HL-60 (cell line): ENCODE data around the gene SLC25A26.

Experiments used
- GABPA ChIP-seq: IDR thresholded peaks from 2 replicates; pipeline ENCODE4 v1.6.1; 2012; ENCODE audit warnings: low read depth
- POLR2AphosphoS5 ChIP-seq: IDR thresholded peaks from 2 replicates; pipeline ENCODE4 v1.6.1; 2012; ENCODE audit warnings: low read depth
- SPI1 ChIP-seq: IDR thresholded peaks from 2 replicates; pipeline ENCODE4 v1.6.1; 2012; ENCODE audit warnings: low read depth, mild to moderate bottlenecking, borderline replicate concordance
- TF ChIP-seq, protein P1 (sequence below): IDR thresholded peaks from one replicate; pipeline ENCODE4 v1.5.1; 2011; ENCODE audit warnings: low read length, control low read depth, inconsistent platforms; ENCODE audit not compliant: insufficient read depth
- TF ChIP-seq, protein P2 (sequence below): IDR thresholded peaks from 2 replicates; pipeline ENCODE4 v1.6.1; 2012; ENCODE audit warnings: low read depth; ENCODE audit not compliant: insufficient replicate concordance

DNA sequence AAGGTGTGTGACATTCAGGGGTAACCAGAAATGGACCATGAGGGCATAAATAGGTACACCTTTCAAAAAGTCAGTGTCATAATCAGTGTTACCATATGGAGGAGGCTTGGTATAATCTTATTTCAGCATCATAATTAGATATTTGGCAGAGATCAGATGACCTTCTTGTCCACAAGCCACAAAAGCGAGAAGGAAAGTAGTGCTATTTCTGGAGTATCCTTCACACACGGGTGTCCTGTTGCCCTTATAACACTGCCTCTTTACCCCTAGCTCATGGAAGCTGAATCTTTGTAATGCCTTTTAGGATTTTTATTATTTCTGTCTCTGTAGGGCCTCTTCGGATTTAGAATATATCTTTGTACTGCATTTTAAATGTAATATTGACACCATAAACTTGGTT lies 147.2 kb downstream of the SLC25A26 start:
- TF ChIP-seq, protein P1, sequence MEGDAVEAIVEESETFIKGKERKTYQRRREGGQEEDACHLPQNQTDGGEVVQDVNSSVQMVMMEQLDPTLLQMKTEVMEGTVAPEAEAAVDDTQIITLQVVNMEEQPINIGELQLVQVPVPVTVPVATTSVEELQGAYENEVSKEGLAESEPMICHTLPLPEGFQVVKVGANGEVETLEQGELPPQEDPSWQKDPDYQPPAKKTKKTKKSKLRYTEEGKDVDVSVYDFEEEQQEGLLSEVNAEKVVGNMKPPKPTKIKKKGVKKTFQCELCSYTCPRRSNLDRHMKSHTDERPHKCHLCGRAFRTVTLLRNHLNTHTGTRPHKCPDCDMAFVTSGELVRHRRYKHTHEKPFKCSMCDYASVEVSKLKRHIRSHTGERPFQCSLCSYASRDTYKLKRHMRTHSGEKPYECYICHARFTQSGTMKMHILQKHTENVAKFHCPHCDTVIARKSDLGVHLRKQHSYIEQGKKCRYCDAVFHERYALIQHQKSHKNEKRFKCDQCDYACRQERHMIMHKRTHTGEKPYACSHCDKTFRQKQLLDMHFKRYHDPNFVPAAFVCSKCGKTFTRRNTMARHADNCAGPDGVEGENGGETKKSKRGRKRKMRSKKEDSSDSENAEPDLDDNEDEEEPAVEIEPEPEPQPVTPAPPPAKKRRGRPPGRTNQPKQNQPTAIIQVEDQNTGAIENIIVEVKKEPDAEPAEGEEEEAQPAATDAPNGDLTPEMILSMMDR: no peak
- TF ChIP-seq SPI1: no peak
- TF ChIP-seq GABPA: no peak
- no peak for TF ChIP-seq POLR2AphosphoS5
- TF ChIP-seq, protein P2, sequence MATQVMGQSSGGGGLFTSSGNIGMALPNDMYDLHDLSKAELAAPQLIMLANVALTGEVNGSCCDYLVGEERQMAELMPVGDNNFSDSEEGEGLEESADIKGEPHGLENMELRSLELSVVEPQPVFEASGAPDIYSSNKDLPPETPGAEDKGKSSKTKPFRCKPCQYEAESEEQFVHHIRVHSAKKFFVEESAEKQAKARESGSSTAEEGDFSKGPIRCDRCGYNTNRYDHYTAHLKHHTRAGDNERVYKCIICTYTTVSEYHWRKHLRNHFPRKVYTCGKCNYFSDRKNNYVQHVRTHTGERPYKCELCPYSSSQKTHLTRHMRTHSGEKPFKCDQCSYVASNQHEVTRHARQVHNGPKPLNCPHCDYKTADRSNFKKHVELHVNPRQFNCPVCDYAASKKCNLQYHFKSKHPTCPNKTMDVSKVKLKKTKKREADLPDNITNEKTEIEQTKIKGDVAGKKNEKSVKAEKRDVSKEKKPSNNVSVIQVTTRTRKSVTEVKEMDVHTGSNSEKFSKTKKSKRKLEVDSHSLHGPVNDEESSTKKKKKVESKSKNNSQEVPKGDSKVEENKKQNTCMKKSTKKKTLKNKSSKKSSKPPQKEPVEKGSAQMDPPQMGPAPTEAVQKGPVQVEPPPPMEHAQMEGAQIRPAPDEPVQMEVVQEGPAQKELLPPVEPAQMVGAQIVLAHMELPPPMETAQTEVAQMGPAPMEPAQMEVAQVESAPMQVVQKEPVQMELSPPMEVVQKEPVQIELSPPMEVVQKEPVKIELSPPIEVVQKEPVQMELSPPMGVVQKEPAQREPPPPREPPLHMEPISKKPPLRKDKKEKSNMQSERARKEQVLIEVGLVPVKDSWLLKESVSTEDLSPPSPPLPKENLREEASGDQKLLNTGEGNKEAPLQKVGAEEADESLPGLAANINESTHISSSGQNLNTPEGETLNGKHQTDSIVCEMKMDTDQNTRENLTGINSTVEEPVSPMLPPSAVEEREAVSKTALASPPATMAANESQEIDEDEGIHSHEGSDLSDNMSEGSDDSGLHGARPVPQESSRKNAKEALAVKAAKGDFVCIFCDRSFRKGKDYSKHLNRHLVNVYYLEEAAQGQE: no peak
